Astrocyte (in vitro differentiated cells and primary cell): ENCODE results near the gene GOSR2.

Experiments used
- EZH2 ChIP-seq: IDR thresholded peaks from 2 replicates; pipeline ENCODE4 v1.6.1; 2012; ENCODE audit warnings: mild to moderate bottlenecking, low read length, inconsistent platforms; ENCODE audit not compliant: insufficient read depth
- TF ChIP-seq, protein P1 (sequence below): IDR thresholded peaks from 2 replicates; pipeline ENCODE4 v1.5.1; 2011; ENCODE audit warnings: low read depth, mild to moderate bottlenecking, inconsistent platforms, low read length, moderate library complexity; ENCODE audit not compliant: insufficient read depth

DNA sequence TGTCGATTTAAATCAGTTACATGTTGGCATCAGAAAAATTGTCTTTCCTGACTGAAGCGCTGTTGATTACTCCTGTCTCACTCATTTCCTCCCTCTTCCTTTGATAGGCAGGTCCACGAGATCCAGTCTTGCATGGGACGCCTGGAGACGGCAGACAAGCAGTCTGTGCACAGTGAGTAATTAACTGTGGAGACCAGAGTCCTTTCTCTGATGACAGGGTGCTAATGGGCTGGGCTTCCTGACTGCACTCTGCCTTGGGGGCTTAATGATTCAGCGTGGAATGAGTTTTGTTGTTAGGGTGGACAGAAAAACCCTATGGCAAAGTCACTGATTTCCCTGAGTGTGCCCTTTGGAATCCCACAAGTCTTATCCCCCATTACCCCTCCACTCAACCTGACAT lies 6.5 kb downstream of the GOSR2 start:
- TF ChIP-seq, protein P1, sequence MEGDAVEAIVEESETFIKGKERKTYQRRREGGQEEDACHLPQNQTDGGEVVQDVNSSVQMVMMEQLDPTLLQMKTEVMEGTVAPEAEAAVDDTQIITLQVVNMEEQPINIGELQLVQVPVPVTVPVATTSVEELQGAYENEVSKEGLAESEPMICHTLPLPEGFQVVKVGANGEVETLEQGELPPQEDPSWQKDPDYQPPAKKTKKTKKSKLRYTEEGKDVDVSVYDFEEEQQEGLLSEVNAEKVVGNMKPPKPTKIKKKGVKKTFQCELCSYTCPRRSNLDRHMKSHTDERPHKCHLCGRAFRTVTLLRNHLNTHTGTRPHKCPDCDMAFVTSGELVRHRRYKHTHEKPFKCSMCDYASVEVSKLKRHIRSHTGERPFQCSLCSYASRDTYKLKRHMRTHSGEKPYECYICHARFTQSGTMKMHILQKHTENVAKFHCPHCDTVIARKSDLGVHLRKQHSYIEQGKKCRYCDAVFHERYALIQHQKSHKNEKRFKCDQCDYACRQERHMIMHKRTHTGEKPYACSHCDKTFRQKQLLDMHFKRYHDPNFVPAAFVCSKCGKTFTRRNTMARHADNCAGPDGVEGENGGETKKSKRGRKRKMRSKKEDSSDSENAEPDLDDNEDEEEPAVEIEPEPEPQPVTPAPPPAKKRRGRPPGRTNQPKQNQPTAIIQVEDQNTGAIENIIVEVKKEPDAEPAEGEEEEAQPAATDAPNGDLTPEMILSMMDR: no peak
- no peak for TF ChIP-seq EZH2
